Ovary (tissue), 3 donors: Measurements from ENCODE around the gene LMO7.

Experiments
- CTCF ChIP-seq, 3 donors: fragments of 450-650 bp in 2 of 3; fragments of 200-600 bp in 1 of 3; IDR thresholded peaks; one replicate each; pipeline versions ENCODE4 v1.5.1 to v1.8.0; 2016 to 2022; ENCODE audit warnings: antibody characterized with exemption in 3 of 3, mild to moderate bottlenecking in 1 of 3
- EP300 ChIP-seq: sonication (generic); formaldehyde crosslinking; IDR thresholded peaks from one replicate; pipeline ENCODE4 v1.6.1; 2017; ENCODE audit warnings: antibody characterized with exemption
- POLR2A ChIP-seq: fragments of 450-650 bp; IDR thresholded peaks from one replicate; pipeline ENCODE4 v1.6.1; 2017; ENCODE audit warnings: antibody characterized with exemption, mild to moderate bottlenecking, moderate library complexity
- donor health status: DM: no; HTN: no; CAD: no.

- TF ChIP-seq EP300 (no peak), CTCF (IDR thresholded peaks at IDR 0.05) (no peak), POLR2A (no peak)
These were observed 182.2 kb downstream of the LMO7 start for GRCh38 chr13:75818179-75818967.
